Measurements from ENCODE around the gene HIBCH. TPM values are rescaled to one million over a fixed set of nuclear protein-coding genes. Genes with fewer than 3 reads are reported as not detected.

HIBCH gene
- total and polyA plus RNA-seq, 2 of the 13 experiments (the other 11 are each of a cell fraction or from before 2014, with no cell fraction given): 18.8 to 49.5 TPM

DNA sequence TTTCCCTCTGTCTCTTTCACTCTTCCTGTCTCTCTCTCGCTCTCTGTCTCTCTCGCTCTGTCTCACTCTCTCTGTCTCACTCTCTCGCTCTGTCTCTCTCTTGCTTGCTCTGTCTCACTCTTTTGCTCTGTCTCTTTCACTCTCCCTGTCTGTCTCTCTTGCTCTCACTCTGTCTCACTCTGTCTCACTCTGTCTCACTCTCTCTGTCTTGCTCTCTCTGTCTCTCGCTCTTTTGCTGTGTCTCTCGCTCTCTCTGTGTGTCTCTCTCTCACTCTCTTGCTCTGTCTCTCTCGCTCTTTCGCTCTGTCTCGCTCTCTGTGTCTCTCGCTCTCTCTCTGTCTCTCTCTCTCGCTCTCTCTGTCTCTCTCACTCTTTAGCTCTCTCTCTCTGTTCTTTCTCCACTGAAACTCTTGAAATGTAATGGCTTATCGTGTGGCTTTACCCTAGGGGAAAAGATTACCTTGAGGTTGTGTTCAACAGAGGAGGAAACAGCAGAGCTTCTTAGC lies 46.7 kb upstream of the HIBCH start:
- Histone ChIP-seq H3K79me2 (ENCODE audit: insufficient read depth, low read length) (no peaks in the 10 kb centered on the region), H3K4me3 (replicated peaks in 1 of 3; ENCODE audit: insufficient read depth in 1 of 3, low read depth in 2 of 3, low read length in 3 of 3) (no peak overlapping the region), H3K9ac (ENCODE audit: insufficient read depth, low read depth, low read length) (no peak overlapping the region), H3K27ac (ENCODE audit: extremely low read length, insufficient read depth, low read length) (no peak overlapping the region), H3K4me2 (ENCODE audit: low read depth, low read length) (no peak overlapping the region), H3K27me3 (ENCODE audit: control insufficient read depth in 1 of 2, insufficient read depth in 2 of 2, low read length in 2 of 2) (no peaks in the 10 kb centered on the region), H3K4me1 (ENCODE audit: insufficient read depth, low read length) (no peaks in the 10 kb centered on the region), H2AFZ (ENCODE audit: low read length) (no peak overlapping the region), H4K20me1 (ENCODE audit: insufficient read depth, low read length) (no peaks in the 10 kb centered on the region), H3K9me3 (ENCODE audit: low read length) (no peaks in the 10 kb centered on the region), H3K36me3 (replicated peaks in 1 of 2; ENCODE audit: control insufficient read depth in 1 of 2, insufficient read depth in 2 of 2, low read length in 2 of 2) (peaks cover 0 to 14% of the 10 kb centered on the region in 2 experiments; a peak in 4 of 5 replicates)
- intact Hi-C loops (cut with micrococcal nuclease; ENCODE audit: unreplicated experiment) (no loop called here), in situ Hi-C loops (cut with HindIII; ENCODE audit: extremely low pct_ligation_motif_present, low pct_unique_long_range_greater_than_20kb) (no loop called here)
- DNase-seq (ENCODE audit: low spot score) (no peak), FAIRE-seq (no peak), ATAC-seq (no peak)
- BruUV-seq (replicated peaks): no TSS peak
- POLR2A ChIA-PET: no interaction called here
- CTCF ChIA-PET (ENCODE audit: low intra/inter-chr PET ratio, low total read pairs): no interaction called here
- WGBS (ENCODE audit: low lambda C conversion rate): 84% methylated on average over 11 of the region's 11 CpGs
- TF ChIP-seq NONO (IDR thresholded peaks at IDR 0.05) (no peak), NONO (CRISPR knock-in tag; conservative IDR thresholded peaks at IDR 0.05) (no peak), ZNF446 (CRISPR knock-in tag; IDR thresholded peaks at IDR 0.05) (no peak), DRAP1 (CRISPR knock-in tag; IDR thresholded peaks at IDR 0.05) (no peak), ZNF451 (CRISPR knock-in tag; IDR thresholded peaks at IDR 0.05) (no peak), GZF1 (CRISPR knock-in tag; IDR thresholded peaks at IDR 0.05) (no peak), RNF2 (conservative IDR thresholded peaks at IDR 0.05; ENCODE audit: low read depth) (no peak), SMYD3 (CRISPR knock-in tag; IDR thresholded peaks at IDR 0.05) (no peak), ZNF430 (CRISPR knock-in tag; IDR thresholded peaks at IDR 0.05) (no peak), NRL (CRISPR knock-in tag; IDR thresholded peaks at IDR 0.05; ENCODE audit: borderline replicate concordance) (no peak), EP300 (IDR thresholded peaks at IDR 0.05; ENCODE audit: low read depth in 2 of 2, low read length in 2 of 2) (no peak), EP300 (CRISPR knock-in tag; IDR thresholded peaks at IDR 0.05; ENCODE audit: borderline replicate concordance) (no peak), ZNF775 (CRISPR knock-in tag; IDR thresholded peaks at IDR 0.05; ENCODE audit: borderline replicate concordance) (no peak), CC2D1A (CRISPR knock-in tag; IDR thresholded peaks at IDR 0.05) (no peak), ZNF747 (CRISPR knock-in tag; IDR thresholded peaks at IDR 0.05; ENCODE audit: borderline replicate concordance) (no peak)
- TF ChIP-seq, protein P1, sequence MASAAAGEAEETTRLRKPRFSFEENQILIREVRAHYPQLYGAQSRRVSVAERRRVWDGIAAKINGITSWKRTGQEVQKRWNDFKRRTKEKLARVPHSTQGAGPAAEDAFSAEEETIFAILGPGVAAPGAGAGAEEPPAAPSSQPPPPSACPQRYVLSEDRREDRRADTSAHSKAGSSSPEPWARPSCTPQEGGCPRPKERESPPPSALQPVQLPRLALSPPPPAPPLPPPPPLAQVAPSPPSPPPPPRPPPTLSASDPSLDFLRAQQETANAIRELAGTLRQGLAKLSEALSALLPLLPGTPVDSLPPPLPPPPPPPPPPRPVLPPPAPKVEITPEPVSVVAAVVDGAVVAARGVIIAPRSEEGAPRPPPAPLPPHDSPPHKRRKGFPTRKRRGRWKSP (CRISPR knock-in tag; IDR thresholded peaks at IDR 0.05): no peak
- TF ChIP-seq, protein P2, sequence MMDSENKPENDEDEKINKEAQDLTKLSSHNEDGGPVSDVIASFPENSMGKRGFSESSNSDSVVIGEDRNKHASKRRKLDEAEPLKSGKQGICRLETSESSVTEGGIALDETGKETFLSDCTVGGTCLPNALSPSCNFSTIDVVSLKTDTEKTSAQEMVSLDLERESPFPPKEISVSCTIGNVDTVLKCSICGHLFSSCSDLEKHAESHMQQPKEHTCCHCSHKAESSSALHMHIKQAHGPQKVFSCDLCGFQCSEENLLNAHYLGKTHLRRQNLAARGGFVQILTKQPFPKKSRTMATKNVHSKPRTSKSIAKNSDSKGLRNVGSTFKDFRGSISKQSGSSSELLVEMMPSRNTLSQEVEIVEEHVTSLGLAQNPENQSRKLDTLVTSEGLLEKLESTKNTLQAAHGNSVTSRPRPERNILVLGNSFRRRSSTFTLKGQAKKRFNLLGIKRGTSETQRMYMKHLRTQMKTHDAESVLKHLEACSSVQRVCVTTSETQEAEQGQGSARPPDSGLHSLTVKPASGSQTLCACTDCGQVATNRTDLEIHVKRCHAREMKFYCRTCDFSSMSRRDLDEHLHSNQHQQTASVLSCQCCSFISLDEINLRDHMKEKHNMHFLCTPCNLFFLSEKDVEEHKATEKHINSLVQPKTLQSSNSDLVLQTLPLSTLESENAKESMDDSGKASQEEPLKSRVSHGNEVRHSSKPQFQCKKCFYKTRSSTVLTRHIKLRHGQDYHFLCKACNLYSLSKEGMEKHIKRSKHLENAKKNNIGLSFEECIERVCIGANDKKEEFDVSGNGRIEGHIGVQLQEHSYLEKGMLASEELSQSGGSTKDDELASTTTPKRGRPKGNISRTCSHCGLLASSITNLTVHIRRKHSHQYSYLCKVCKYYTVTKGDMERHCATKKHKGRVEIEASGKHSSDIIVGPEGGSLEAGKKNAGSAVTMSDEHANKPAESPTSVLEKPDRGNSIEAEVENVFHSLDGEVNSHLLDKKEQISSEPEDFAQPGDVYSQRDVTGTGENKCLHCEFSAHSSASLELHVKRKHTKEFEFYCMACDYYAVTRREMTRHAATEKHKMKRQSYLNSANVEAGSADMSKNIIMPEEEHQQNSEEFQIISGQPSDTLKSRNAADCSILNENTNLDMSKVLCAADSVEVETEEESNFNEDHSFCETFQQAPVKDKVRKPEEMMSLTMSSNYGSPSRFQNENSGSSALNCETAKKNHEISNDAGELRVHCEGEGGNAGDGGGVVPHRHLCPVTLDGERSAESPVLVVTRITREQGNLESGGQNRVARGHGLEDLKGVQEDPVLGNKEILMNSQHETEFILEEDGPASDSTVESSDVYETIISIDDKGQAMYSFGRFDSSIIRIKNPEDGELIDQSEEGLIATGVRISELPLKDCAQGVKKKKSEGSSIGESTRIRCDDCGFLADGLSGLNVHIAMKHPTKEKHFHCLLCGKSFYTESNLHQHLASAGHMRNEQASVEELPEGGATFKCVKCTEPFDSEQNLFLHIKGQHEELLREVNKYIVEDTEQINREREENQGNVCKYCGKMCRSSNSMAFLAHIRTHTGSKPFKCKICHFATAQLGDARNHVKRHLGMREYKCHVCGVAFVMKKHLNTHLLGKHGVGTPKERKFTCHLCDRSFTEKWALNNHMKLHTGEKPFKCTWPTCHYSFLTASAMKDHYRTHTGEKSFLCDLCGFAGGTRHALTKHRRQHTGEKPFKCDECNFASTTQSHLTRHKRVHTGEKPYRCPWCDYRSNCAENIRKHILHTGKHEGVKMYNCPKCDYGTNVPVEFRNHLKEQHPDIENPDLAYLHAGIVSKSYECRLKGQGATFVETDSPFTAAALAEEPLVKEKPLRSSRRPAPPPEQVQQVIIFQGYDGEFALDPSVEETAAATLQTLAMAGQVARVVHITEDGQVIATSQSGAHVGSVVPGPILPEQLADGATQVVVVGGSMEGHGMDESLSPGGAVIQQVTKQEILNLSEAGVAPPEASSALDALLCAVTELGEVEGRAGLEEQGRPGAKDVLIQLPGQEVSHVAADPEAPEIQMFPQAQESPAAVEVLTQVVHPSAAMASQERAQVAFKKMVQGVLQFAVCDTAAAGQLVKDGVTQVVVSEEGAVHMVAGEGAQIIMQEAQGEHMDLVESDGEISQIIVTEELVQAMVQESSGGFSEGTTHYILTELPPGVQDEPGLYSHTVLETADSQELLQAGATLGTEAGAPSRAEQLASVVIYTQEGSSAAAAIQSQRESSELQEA (CRISPR knock-in tag; IDR thresholded peaks at IDR 0.05; ENCODE audit: not compliant biosample characterization): no peak
